ENCODE measurements around the gene UBA52. TPM values are rescaled to one million over a fixed set of nuclear protein-coding genes. Genes with fewer than 3 reads are reported as not detected.

UBA52 gene
- total and polyA plus RNA-seq, 2 of the 13 experiments (the other 11 are each of a cell fraction or from before 2014, with no cell fraction given) = 959 to 1,782 TPM

DNA sequence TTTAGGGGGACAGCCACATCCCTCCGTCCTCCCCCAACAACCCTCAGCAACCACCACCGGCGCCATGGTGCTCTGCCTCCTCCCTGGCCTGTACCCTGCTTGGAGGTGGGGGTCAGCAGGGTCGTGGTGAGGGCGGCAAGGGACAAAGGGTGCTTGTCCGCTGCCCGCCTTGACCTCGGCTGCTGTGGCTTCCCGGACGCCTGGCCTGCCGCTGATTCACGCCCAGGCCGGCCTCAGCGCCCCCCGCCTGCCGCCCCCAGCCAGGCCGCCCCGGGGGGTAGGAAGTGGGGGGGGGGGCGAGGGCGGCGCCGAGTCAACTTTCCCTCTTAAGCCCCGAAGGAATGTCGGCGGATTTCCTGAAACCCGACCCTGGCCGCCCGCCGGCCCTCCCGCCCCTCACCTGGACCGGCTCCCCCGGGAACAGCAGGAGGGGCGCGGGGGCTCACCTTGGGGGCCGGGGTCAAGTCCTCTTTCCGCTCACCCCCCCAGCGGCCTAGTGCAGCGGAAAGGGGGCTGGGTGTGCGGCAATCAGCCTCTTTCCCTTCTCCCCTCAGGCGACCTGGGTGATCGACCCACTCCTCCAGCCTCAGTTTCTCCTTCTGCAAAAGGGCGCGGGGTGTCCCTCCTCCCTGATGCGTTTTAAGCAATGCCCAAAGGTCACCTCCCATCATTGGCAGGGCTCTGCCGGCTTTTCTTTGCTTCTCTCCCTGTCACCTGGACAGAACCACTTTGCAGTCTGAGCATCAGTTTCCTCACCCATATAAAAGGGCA is 39.1 kb downstream of the UBA52 start (continued):
- TF ChIP-seq ZNF777 (CRISPR knock-in tag; IDR thresholded peaks at IDR 0.05) (peak; percentile 50; the same call in 1 of the 2 replicates), EEA1 (CRISPR knock-in tag; IDR thresholded peaks at IDR 0.05; ENCODE audit: borderline replicate concordance) (no peak), THAP11 (CRISPR knock-in tag; IDR thresholded peaks at IDR 0.05) (peak; percentile 66), SP140L (CRISPR knock-in tag; IDR thresholded peaks at IDR 0.05; ENCODE audit: borderline replicate concordance) (no peak), SOX6 (IDR thresholded peaks at IDR 0.05) (no peak), SOX6 (CRISPR knock-in tag; IDR thresholded peaks at IDR 0.05) (peak; percentile 72), ZFP62 (CRISPR knock-in tag; IDR thresholded peaks at IDR 0.05) (no peak), ZNF207 (IDR thresholded peaks at IDR 0.05; ENCODE audit: borderline replicate concordance) (no peak), FIP1L1 (IDR thresholded peaks at IDR 0.05; ENCODE audit: borderline replicate concordance, insufficient read depth, low read depth, low read length) (0 out of 2 replicates have a peak, but pooled peaks have one; percentile 25), HDAC1 (CRISPR knock-in tag; IDR thresholded peaks at IDR 0.05) (peak; percentile 94), ZNF746 (CRISPR knock-in tag; IDR thresholded peaks at IDR 0.05) (peak; percentile 98), MXI1 (IDR thresholded peaks at IDR 0.05; ENCODE audit: borderline replicate concordance, low read depth, low read length) (peak; percentile 14; the same call in 1 of the 3 replicates), ZFP36L2 (CRISPR knock-in tag; IDR thresholded peaks at IDR 0.05) (no peak), PCBP1 (IDR thresholded peaks at IDR 0.05; ENCODE audit: borderline replicate concordance, low read depth, low read length) (no peak), RARA (CRISPR knock-in tag; IDR thresholded peaks at IDR 0.05) (peak; percentile 97), AHR (CRISPR knock-in tag; IDR thresholded peaks at IDR 0.05) (0 out of 2 replicates have a peak, but pooled peaks have one; percentile 47), AGO1 (IDR thresholded peaks at IDR 0.05; ENCODE audit: low read depth, low read length, poor library complexity, severe bottlenecking) (no peak), SNAPC2 (CRISPR knock-in tag; IDR thresholded peaks at IDR 0.05) (0 out of 2 replicates have a peak, but pooled peaks have one; percentile 55), ZNF749 (CRISPR knock-in tag; IDR thresholded peaks at IDR 0.05; ENCODE audit: borderline replicate concordance) (peak; percentile 61; the same call in 1 of the 2 replicates), ZBTB8A (CRISPR knock-in tag; IDR thresholded peaks at IDR 0.05; ENCODE audit: borderline replicate concordance, low read depth) (no peak), PHF20 (CRISPR knock-in tag; IDR thresholded peaks at IDR 0.05) (peak; percentile 20; the same call in 1 of the 2 replicates), RXRA (CRISPR knock-in tag; IDR thresholded peaks at IDR 0.05) (peak; percentile 99)
- TF ChIP-seq, protein P1, sequence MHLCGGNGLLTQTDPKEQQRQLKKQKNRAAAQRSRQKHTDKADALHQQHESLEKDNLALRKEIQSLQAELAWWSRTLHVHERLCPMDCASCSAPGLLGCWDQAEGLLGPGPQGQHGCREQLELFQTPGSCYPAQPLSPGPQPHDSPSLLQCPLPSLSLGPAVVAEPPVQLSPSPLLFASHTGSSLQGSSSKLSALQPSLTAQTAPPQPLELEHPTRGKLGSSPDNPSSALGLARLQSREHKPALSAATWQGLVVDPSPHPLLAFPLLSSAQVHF (CRISPR knock-in tag; IDR thresholded peaks at IDR 0.05) = no peak
- TF ChIP-seq, protein P2, sequence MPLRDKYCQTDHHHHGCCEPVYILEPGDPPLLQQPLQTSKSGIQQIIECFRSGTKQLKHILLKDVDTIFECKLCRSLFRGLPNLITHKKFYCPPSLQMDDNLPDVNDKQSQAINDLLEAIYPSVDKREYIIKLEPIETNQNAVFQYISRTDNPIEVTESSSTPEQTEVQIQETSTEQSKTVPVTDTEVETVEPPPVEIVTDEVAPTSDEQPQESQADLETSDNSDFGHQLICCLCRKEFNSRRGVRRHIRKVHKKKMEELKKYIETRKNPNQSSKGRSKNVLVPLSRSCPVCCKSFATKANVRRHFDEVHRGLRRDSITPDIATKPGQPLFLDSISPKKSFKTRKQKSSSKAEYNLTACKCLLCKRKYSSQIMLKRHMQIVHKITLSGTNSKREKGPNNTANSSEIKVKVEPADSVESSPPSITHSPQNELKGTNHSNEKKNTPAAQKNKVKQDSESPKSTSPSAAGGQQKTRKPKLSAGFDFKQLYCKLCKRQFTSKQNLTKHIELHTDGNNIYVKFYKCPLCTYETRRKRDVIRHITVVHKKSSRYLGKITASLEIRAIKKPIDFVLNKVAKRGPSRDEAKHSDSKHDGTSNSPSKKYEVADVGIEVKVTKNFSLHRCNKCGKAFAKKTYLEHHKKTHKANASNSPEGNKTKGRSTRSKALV (CRISPR knock-in tag; IDR thresholded peaks at IDR 0.05) = peak; percentile 63
- TF ChIP-seq, protein P3, sequence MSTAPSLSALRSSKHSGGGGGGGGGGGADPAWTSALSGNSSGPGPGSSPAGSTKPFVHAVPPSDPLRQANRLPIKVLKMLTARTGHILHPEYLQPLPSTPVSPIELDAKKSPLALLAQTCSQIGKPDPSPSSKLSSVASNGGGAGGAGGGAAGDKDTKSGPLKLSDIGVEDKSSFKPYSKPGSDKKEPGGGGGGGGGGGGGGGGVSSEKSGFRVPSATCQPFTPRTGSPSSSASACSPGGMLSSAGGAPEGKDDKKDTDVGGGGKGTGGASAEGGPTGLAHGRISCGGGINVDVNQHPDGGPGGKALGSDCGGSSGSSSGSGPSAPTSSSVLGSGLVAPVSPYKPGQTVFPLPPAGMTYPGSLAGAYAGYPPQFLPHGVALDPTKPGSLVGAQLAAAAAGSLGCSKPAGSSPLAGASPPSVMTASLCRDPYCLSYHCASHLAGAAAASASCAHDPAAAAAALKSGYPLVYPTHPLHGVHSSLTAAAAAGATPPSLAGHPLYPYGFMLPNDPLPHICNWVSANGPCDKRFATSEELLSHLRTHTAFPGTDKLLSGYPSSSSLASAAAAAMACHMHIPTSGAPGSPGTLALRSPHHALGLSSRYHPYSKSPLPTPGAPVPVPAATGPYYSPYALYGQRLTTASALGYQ (CRISPR knock-in tag; IDR thresholded peaks at IDR 0.05) = peak; percentile 82; the same call in 1 of the 2 replicates
- TF ChIP-seq, protein P4, sequence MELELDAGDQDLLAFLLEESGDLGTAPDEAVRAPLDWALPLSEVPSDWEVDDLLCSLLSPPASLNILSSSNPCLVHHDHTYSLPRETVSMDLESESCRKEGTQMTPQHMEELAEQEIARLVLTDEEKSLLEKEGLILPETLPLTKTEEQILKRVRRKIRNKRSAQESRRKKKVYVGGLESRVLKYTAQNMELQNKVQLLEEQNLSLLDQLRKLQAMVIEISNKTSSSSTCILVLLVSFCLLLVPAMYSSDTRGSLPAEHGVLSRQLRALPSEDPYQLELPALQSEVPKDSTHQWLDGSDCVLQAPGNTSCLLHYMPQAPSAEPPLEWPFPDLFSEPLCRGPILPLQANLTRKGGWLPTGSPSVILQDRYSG (CRISPR knock-in tag; IDR thresholded peaks at IDR 0.05) = no peak
